ENCODE results near the gene FAM162B.
A peak's percentile ranks its signal among the peaks of the same experiment; 100 is the strongest.
"Not testable (repeated sequence)": the region's sequence is repeated elsewhere in the genome, so short reads cannot be mapped to it uniquely, and the experiment has no call there.

Gene FAM162B

DNA sequence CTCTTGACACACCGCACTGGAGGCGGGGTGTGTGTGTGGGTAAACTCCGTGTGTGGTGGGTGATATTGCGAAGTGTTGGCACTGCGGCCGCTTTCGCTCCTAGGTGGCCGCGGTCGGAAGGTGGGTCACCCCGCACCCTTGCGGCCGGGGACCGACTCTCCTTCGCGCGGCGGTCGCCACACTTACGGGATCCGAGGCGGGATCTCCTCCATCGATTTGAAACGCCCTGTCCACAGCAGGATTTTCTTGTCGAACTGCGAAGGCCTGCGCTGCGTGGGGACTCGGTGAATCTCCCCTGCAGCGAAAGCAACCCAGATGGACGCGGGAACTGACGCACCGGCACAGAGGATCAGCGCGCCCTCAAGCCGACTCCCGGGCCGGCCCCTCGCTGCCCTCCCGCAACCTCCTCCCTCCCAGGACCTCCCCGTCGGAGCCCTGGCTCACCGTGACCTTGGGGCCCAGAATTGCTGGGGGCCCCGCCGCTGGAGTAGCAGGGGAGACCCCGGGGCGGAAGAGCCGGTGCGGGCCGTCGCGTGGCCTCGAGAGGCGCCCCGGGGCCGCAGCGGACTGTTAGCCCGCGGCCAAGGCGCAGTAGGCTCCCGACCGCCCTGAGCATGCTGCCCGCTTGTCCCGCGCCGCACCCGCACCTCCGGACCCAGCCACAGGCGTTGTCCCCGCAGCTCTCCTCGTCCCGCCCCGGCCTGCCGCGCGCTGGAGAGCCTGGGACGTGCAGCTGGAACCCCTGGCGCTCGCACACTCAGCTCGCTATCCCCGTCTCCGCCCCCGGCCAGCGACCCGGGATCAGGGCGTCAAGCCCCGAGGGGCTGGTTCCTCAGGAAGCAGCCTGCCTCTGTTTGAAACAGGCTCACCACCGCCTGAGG, at the start of gene FAM162B:
Gene FAM162B (minus strand): TSS at position 759 of the 881 bp plus-strand sequence. CDS start 143 bp downstream, at position 616.
- DNase-seq (ENCODE audit: low spot score) (no peak), FAIRE-seq (no peak)

DNA sequence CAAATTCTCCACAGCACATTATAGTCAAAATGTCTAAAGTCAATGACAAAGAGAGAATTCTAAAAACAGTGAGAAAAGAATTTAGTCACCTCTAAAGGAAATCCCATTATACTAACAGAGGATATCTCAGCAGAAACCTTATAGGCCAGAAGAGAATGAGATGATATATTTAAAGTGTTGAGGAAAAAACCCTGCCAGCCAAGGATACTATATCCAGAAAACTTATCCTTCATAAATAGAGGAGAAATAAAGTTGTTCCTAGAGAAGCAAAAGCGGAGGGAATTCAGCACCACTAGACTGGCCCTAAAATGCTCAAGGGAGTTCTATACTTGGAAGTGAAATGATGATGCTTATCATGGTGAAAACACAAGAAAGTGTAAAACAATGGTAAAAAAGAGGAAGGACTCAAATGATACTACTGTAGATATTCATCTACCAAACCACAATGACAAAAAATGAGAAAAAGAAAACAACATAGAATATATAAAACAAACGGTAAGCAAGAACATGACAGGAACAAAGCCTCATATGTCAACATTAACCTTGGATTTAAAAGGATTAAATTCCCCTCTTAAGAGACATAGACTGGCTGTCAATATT, 46.6 kb upstream of the FAM162B start:
- FAIRE-seq: no peak
- DNase-seq (ENCODE audit: low spot score): no peak

DNA sequence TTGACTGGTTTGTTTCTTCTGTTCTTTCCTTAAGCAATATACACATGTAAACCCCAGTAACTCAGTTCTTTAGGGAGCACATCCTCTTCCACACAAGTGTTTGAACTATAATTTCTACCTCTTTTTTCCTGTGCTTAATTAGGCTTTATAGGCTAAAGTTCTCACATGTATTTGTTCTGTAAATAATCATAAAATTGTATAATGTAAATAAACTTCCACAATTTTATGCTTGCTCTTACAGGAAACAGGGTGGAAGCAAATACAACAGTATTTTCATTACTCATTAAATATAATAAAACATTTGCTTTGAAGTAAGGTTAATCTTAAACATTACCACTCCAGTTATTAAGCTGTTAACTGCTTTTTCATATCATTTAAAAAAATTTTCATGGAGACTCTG, 36.5 kb upstream of the FAM162B start:
- DNase-seq (ENCODE audit: low spot score) (no peak), FAIRE-seq (no peak)

DNA sequence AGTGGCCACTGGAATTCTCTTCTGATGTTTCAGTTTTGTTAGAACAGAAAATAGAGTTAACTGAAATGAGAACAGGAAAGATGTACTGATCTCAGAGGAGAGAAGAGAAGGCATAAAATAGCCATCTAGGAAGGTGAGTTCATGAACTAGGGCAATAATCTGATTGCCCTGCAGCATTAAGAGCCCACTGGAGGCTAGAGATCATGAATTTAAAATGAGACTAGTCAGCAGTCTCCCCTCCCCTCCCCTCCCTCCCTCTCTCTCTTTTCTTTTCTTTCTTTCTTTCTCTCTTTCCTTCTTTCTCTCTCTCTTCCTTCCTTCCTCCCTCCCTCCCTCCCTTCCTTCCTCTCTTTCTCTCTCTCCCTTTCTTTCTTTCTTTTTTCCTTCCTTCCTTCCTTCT, 34.4 kb upstream of the FAM162B start:
- DNase-seq (ENCODE audit: low spot score) (no peak), FAIRE-seq (no peak)

DNA sequence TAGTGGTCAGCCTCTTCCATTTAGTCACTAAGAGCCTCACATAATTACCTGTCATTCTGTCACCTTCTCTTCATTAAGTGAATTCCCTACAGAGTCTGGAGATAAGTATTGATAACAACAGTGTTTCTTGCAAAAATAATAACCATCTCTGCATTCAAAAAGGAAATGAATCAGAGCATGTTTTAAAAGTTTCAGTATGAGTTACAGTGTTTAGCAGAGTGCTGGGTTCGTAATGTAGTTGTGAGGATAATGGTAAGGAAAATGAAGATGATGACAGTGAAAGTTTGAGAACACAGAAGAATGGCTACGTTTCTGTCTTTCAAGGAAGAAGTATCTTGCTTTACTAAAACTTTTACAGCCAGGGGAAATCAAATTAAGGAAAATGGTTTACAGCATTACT, 32.1 kb upstream of the FAM162B start:
- no peak for DNase-seq (ENCODE audit: low spot score)
- FAIRE-seq: no peak

DNA sequence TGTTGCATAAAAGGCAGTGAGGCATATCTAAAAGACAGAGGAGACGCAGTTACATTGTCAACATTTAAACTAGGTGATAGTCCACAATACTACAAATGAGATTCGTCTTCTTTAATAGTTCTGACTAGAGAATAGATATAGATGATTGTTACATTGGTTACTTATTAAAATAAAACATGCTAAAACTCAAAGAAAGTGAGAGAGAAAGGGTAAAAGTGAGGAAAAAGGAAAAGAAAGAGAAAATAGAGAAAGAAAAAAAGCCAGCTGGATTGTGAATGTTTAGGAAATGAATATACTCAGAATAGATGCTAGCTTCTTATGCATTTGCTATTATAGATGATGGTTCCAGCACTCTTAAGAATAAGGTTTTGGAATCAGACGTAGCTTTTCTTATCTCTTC, 27.7 kb upstream of the FAM162B start:
- no peak for DNase-seq (ENCODE audit: low spot score)

DNA sequence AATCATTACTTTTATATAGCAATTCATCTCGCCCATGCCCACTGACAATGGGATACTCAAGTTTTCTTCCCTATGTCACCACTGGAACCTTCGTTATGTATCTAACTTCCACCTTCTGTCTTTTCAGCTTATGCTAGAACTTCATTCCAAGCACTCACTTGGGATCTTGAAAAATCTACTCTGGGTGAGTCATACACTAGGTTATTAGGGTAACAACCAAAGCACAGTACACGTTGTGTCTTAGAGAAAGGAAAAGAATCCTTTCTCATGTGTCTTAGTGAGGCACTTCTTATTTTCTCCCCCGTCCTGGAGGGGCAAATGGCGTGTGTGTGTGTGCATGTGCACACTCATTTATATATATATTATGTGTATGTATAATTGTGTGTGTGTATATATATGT, 18.3 kb upstream of the FAM162B start:
- DNase-seq (ENCODE audit: low spot score) (no peak), FAIRE-seq (no peak)

More for the DNA sequence above, 27.7 kb upstream of the FAM162B start:
- no peak for FAIRE-seq

DNA sequence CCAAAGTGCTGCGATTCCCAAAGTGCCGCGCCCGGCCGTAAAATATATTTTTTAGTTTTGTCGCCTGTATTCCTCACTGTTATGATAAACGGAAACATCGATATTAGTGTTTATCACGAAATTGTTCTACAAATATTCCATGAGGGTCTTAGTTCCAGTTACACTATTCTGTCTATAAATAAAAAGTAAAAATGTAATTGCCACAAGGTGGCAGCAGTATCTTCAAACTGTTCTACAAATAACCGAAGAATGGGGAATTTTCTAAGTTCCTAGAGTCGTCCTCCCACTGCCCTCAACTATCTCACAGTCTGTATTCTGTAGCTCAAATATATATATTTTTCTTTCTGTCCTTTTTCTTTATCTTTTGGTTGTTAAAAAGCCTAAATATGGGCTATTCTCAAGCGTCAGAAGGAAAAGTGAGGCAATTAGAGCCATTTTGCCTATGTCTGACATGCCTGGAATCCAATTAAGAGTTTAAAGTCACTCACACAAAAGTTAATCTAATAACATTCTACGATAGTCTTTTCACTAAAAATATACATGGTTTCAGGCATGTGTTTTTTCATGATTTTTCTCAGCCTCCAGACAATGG, 14.2 kb upstream of the FAM162B start:
- FAIRE-seq: no peak

DNA sequence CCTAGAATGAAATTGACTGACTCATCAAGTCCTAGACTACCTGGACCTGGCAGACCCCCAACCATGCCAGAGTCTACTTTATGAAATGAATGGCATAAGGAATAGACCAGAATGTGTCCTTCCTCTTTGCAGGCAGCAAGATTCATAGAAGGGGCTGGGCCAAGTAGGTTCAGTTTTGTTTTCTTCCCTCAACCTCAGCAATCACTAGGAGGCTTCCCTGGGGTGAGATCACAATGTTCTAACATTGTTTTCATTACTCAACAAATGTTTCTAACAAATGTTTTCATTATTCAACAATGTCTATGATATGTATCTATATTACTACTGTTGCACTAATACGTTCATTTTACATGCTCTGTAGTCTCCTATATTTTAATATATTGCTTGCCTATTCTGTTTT, 8.4 kb upstream of the FAM162B start:
- no peak for DNase-seq (ENCODE audit: low spot score)

More for the DNA sequence above, 14.2 kb upstream of the FAM162B start:
- peak; percentile 13 for DNase-seq (ENCODE audit: low spot score)

DNA sequence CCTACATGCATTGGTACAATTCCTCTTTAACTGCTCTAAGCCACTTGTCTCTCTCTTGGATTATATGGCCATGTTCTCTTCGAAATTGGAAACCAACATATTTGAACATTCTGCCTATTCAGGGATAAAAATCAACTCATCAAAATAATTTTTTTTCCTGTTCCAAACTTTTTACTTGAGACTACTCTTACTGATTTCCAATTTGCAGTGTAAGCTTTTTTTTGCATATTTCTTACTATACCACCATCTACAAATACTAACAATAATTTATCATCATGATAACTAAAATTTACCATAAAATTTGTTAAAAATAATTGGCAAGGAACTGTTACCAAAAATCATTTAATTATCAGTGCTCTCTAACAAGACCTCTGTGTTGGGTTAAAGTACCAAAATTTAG, 6.9 kb upstream of the FAM162B start:
- FAIRE-seq (no peak), DNase-seq (ENCODE audit: low spot score) (no peak)

More for the DNA sequence above, 8.4 kb upstream of the FAM162B start:
- no peak for FAIRE-seq

DNA sequence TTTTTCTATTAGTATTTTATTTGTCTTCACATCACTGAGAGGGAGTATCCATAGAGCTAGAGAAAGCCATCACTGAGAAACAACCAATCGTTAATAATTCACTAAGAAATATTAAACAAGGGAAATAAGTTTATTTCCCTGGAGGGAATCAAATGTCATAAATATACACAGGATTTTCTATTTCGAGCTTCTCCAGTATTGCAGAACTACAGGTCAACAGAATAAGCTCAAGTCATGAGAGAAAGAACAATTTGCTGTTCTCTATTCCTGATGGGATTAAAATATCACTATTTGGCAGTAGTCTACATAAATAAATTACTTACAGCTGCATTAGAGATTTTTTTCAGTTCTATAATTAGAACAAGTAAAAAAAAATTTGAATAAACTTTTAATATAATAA, 2.2 kb upstream of the FAM162B start:
- DNase-seq (ENCODE audit: low spot score) (no peak), FAIRE-seq (no peak)

DNA sequence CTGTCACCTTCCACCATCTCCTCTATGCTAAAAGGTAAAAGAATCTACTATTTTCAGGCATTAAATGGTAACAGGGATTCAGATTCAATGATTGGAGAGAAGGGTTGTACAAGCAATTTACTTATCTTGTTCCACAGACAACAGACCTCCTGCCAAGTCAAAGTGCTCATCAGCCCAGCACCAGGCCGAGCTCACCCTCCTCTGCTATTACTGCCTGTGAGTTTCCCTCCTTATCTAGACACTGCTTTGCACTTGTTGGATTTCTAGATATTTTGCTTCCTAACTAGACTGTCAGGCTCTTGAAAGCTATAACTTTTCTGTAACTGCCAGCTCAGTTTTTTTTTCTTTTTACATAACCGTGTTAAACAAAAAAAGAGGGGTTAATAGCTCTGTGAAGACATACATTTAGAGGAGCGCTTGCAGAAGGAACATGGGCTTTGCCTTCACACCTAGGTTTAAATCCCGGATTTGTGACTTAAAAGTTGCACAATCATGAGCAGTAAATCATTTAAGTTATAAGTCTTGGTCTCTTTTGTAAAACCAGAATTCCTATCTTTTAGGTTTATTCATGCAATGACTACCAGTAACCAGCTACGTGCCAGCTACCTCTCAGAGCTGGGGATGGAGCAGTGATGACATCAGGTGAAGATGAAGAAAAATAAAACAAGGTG, 1.1 kb upstream of the FAM162B start:
- DNase-seq (ENCODE audit: low spot score) (no peak), FAIRE-seq (no peak)

DNA sequence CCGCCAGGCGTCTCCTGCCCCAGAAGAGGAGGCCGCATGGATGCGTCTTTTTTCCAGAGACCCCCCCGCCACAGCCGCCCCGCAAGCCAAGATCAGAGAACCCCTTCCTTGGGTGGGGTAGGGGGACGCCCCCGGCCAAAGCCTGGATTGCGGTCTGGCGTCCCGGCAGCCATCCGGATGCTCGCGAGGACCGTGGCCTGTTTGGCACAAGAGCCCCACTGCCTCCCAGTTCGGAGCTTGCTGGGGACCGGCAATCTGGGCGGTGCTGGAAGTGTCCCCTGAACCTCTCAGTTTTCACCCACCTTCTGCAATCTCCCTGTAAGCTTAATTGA, 924 bp downstream of the FAM162B start:
- FAIRE-seq: no peak

DNA sequence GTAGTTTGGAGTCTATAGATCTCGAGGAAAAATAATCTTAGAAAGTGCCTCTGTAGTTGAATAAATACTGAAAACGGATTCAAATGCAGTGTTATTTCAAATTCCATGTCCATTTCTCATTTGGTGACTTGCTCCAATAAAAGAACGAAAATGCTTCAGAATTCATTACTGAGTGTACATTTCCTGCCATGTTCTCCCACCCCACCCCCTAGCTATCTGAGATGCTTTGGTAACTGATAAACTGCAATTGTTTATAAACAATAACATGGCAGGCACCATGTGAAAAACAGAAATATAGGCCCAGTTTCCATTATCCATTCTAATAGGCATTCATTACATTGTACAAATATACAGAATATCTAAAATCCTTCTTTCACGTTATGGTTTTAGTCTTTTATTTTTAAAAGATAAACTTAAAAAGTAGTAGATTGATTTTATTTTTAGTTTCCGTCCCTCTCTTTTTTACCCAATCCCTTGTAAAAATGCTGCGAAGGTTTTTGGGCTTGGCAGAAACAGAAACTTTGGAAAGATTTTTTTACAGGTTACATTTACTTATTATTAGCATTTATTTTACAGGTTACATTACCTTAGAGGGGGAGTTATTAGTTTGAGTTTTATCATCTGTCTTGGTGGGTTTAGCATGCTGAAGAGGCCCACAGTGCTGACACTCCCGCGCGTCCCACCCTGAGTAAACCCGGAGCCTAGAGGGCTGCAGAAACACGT, 1.5 kb downstream of the FAM162B start:
- no peak for DNase-seq (ENCODE audit: low spot score)
- FAIRE-seq: no peak

More for the DNA sequence above, 924 bp downstream of the FAM162B start:
- no peak for DNase-seq (ENCODE audit: low spot score)

DNA sequence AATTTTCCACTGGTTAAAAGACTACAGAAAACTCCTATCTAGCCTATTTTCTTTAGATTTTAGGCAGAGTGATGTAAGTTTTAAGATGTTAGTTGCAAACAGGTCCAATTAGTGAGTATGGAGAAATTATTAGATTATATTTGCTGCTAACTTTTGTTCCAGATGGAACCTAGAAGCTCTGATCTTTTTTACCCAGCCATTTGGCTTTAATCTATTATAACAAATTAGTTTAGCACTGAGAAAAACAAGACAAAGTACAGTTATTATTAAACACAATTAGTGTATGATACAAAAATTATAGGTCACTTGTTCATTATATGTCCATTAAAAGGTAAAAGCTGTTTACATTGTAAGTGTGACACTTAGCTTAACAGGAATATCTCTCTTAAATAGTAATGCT, 2.5 kb downstream of the FAM162B start:
- DNase-seq (ENCODE audit: low spot score) (no peak), FAIRE-seq (no peak)

DNA sequence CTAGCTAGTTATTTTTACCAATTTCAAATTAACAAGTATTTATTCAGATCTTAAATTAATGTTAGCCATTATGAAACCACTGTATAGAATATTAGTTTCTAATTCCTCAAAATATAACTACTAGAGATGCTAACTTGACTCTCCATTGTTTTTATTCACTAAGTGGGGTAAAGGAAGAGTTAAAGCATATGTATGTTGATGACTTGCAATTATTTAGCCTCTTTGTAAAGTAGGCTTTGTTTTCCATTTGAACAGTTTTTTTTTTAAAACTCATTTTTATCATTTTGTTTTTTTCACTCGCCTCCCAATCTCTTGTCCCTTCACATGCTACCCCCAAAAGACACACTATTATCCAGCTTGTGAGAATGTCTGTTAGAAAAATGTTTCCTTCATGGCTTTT, 3.3 kb downstream of the FAM162B start:
- FAIRE-seq (no peak), DNase-seq (ENCODE audit: low spot score) (no peak)

DNA sequence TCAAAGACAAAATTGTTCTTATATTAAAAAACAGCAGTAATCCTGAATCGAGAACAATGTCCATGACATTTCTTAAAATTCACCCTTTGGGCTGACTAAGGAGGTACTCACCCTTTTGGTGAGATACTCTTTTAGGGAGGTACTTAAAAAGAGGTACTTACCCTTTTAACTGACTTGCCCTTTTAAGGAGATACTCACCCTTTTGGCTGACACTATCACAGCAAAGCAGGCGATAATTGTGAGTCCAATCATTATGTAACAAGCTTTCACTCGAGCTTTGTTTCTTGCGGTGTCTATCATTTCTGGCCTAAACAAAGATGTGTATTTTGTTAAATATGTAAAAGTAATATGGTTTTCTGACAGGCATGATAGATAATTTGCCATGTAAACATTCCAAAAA, 3.7 kb downstream of the FAM162B start:
- FAIRE-seq (no peak), DNase-seq (ENCODE audit: low spot score) (no peak)

DNA sequence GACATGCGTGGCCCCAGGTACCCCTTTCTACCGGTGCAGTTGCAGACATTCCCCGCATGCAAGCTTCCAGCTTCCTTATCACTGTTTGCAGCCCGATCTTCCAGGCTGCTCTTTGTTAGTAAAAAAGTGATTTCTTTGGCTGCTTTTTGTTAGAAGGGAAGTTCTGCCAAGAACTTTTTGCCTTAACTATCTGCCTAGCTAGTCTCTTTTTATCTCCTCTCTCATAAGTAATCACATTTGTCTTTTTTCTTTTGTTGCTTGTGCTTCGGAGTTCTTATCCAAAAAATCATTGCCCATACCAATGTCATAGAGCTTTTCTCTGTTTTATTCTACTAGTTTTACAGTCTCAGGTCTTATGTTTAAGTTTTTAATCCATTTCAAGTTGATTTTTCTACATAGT, 20.3 kb downstream of the FAM162B start:
- no peak for FAIRE-seq
- no peak for DNase-seq (ENCODE audit: low spot score)

DNA sequence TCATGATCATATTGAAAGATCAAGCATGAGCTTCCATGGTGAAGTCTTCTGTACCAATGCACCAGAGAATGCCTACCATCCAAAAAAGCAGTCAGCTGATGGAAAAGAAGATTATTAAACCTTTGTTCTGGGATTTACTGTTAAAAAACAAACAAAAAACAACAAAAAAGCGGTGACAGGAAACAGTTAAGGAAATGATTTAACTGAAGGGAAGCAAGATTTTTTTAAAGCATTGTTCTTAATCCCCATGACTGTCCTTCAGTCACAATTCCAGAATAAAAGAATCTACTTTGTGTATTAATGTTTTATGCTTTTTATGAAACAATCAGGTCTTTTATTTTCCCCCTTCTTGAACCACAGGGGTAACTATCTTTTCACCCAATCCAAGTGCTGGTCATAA, 23.9 kb downstream of the FAM162B start:
- DNase-seq (ENCODE audit: low spot score) (no peak), FAIRE-seq (no peak)

DNA sequence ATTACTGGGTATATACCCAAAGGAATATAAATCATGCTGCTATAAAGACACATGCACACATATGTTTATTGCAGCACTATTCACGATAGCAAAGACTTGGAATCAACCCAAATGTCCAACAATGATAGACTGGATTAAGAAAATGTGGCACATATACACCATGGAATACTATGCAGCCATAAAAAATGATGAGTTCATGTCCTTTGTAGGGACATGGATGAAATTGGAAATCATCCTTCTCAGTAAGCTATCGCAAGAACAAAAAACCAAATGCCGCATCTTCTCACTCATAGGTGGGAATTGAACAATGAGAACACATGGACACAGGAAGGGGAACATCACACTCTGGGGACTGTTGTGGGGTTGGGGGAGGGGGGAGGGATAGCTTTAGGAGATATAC, 25.0 kb downstream of the FAM162B start:
- not testable (repeated sequence) for FAIRE-seq; DNase-seq (ENCODE audit: low spot score)

DNA sequence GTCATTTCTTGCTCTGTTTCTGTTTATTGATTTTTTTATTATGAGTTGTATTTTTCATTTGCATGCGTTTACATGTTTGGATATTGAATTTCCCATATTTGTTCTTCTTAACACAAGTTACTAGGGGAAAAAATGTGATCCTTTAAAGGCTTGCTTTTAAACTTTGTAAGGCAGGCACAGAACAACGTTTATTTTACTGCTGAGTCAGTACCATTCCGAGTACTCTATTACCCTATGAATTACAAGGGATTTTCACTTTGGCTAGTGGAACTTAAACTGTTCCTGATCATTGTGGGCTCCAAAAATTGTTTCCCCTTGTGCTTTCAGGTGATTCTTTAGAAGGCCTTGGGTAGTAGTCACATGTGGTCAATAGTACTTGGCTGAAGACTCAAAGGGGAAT, 28.5 kb downstream of the FAM162B start:
- FAIRE-seq: no peak
- DNase-seq (ENCODE audit: low spot score): no peak

All from urothelium cell line (cell line).